ENCODE measurements around the gene PDK2.
A peak's percentile ranks its signal among the peaks of the same experiment; 100 is the strongest.

PDK2 gene

DNA sequence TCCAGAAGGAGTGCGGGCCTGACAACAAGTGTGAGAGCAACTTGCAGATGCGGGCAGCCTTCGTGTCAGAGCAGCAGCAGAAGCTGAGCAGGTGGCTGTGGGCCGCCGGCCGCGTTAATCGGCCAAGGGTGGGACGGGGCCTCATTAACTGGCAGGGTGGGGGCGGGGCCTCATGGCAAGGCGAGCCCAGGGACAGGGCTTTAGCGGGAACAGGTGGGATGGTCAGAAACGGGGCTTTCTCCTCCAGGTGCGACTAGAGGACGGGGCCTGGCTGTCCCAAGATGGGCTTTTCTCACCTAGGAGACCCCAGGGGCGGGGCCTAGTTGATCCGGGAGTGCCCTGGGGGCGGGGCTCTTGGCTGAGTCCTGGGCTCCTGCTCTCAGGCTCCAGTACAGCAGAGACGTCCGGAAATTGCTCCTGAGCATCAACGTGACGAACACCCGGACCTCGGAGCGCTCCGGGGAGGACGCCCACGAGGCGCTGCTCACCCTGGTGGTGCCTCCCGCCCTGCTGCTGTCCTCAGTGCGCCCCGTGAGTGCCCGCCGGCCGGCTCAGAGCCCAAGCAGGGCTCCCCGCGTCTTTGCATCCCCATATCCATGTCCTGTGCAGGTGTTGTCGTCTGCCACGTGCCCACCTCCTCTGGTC is 18.4 kb upstream of the PDK2 start:
- DNase-seq, result no peak
- CTCF ChIA-PET, result interaction anchor here (1.5 to 3.6 kb wide), 3 partner anchors 10 to 51 kb away, joined by 4 to 11 read pairs (median 9); no protein-coding TSS in a partner anchor
- no peaks in the 10 kb centered on the region for H3K9me3 ChIP-seq (ENCODE audit: control extremely low read depth in 1 of 5, control insufficient read depth in 4 of 5, insufficient read depth in 2 of 5, low read depth in 1 of 5, low read length in 4 of 5)
- POLR2A ChIA-PET, result no interaction called here
- H3K27ac ChIP-seq (ENCODE audit: insufficient read depth in 1 of 2, low read depth in 1 of 2, low read length in 2 of 2, poor library complexity in 1 of 2, severe bottlenecking in 2 of 2), result no peak overlapping the region
- H3K27me3 ChIP-seq (replicated peaks in 2 of 5; ENCODE audit: control insufficient read depth in 4 of 5, insufficient read depth in 5 of 5, low read length in 4 of 5), result peaks cover 0 to 17% (median 0%) of the 10 kb centered on the region in 5 experiments
- 89% methylated on average over 37 of the region's 39 CpGs for WGBS (ENCODE audit: insufficient coverage)
- peaks cover 0 to 2% (median 0%) of the 10 kb centered on the region in 4 experiments for H3K36me3 ChIP-seq (ENCODE audit: control insufficient read depth in 4 of 4, insufficient read depth in 4 of 4, low read length in 3 of 4)
- H3K4me1 ChIP-seq (ENCODE audit: control extremely low read depth in 1 of 4, control insufficient read depth in 4 of 4, insufficient read depth in 4 of 4, low read length in 3 of 4), result no peaks in the 10 kb centered on the region
- no peak overlapping the region for H3K4me3 ChIP-seq (ENCODE audit: control insufficient read depth in 1 of 7, extremely low read depth in 1 of 7, insufficient read depth in 4 of 7, low read depth in 2 of 7, low read length in 6 of 7)

DNA sequence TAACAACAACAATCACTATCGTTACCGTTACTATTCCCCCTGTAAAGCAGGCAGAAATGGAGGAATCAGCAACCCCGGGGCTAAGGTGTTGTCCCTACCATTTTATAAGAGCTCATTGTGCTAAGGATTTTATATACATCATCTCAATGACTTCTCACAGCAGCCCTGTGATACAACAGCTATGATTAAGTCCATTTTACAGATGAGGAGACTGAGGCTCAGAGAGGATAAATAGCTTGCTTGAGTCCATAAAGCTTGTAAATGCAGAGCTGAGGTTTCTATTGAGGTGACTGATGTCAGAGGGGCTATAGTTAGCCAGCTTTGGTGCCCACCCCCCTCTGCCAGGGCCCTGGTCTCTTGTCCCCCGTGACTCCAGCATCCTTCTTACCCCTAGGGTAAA is 16.7 kb upstream of the PDK2 start:
- DNase-seq, result no peak
- Histone ChIP-seq H3K36me3 (ENCODE audit: control insufficient read depth in 4 of 4, insufficient read depth in 4 of 4, low read length in 3 of 4) (no peaks in the 10 kb centered on the region), H3K4me1 (ENCODE audit: control extremely low read depth in 1 of 4, control insufficient read depth in 4 of 4, insufficient read depth in 4 of 4, low read length in 3 of 4) (no peaks in the 10 kb centered on the region), H3K4me3 (ENCODE audit: control insufficient read depth in 1 of 7, extremely low read depth in 1 of 7, insufficient read depth in 4 of 7, low read depth in 2 of 7, low read length in 6 of 7) (no peak overlapping the region), H3K27me3 (replicated peaks in 2 of 5; ENCODE audit: control insufficient read depth in 4 of 5, insufficient read depth in 5 of 5, low read length in 4 of 5) (peaks cover 0 to 17% (median 0%) of the 10 kb centered on the region in 5 experiments), H3K27ac (ENCODE audit: insufficient read depth in 1 of 2, low read depth in 1 of 2, low read length in 2 of 2, poor library complexity in 1 of 2, severe bottlenecking in 2 of 2) (no peak overlapping the region), H3K9me3 (ENCODE audit: control extremely low read depth in 1 of 5, control insufficient read depth in 4 of 5, insufficient read depth in 2 of 5, low read depth in 1 of 5, low read length in 4 of 5) (no peaks in the 10 kb centered on the region)
- ChIA-PET CTCF (interaction anchor here (0.7 to 3.6 kb wide), 7 partner anchors 9 to 53 kb away, joined by 3 to 11 read pairs (median 4); no protein-coding TSS in a partner anchor), POLR2A (no interaction called here)
- WGBS (ENCODE audit: insufficient coverage), result 100% methylated on average over 2 of the region's 4 CpGs

DNA sequence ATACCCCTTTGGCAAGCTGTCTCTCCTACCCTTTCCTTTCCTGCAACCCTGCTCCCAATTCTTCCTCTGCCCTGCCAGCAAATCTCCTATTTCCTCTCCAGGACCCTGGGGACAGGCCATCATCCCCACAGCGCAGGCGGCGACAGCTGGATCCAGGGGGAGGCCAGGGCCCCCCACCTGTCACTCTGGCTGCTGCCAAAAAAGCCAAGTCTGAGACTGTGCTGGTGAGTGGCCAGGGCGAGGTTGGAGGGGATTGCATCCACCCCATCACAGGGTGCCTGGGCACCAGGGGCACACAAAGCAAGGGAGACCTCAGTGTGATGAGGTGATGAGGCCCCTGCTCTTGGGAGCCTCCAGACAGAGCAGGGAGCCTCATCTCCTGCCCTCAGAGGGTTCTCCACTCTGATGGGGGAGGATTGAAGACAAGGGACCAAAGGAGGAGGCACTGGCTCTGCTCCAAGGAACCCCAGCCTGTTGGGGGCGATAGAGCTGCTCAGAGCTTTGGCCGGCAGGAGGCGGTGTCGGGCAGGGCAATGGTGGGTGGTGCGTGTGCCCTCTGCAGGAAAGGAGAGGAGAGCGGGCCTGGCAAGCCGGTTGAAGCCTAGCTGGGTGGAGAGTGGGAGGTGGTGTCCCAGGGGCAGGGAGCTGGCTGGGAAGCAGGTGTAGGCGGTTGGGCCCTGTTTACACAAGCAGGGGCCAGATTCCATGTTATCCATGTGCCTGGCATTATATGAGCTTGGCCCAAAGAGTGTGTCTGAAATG is 15.6 kb upstream of the PDK2 start:
- no peak overlapping the region for H3K27ac ChIP-seq (ENCODE audit: insufficient read depth in 1 of 2, low read depth in 1 of 2, low read length in 2 of 2, poor library complexity in 1 of 2, severe bottlenecking in 2 of 2)
- DNase-seq, result peak; percentile 44 to 45 (median 45)
- POLR2A ChIA-PET, result interaction anchor here (1.6 kb wide), 1 partner anchor 11 kb away, joined by 3 read pairs; no protein-coding TSS in a partner anchor
- no peaks in the 10 kb centered on the region for H3K4me1 ChIP-seq (ENCODE audit: control extremely low read depth in 1 of 4, control insufficient read depth in 4 of 4, insufficient read depth in 4 of 4, low read length in 3 of 4)
- WGBS (ENCODE audit: insufficient coverage), result 90% methylated on average over 10 of the region's 12 CpGs
- CTCF ChIA-PET, result interaction anchor here (0.7 to 3.6 kb wide), 6 partner anchors 8 to 78 kb away, joined by 3 to 11 read pairs (median 4); partner anchors contain the start of gene ITGA3
- no peaks in the 10 kb centered on the region for H3K36me3 ChIP-seq (ENCODE audit: control insufficient read depth in 4 of 4, insufficient read depth in 4 of 4, low read length in 3 of 4)
- no peak overlapping the region for H3K4me3 ChIP-seq (ENCODE audit: control insufficient read depth in 1 of 7, extremely low read depth in 1 of 7, insufficient read depth in 4 of 7, low read depth in 2 of 7, low read length in 6 of 7)
- H3K27me3 ChIP-seq (replicated peaks in 2 of 5; ENCODE audit: control insufficient read depth in 4 of 5, insufficient read depth in 5 of 5, low read length in 4 of 5), result peaks cover 0 to 17% (median 0%) of the 10 kb centered on the region in 5 experiments
- H3K9me3 ChIP-seq (ENCODE audit: control extremely low read depth in 1 of 5, control insufficient read depth in 4 of 5, insufficient read depth in 2 of 5, low read depth in 1 of 5, low read length in 4 of 5), result no peaks in the 10 kb centered on the region

DNA sequence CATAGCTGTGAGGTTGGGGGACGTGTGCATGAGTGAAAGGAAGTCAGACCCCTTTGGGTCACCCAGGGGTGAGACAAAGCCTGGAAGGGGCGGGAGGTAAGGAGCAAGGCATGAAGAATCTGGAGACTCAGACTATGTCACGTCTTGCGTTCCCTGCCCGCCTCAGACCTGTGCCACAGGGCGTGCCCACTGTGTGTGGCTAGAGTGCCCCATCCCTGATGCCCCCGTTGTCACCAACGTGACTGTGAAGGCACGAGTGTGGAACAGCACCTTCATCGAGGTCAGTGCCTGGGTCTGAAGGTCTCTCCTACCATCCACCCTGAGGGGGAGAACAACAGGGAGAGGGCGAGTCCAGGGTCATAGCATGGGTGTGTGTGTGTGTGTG is 15.1 kb upstream of the PDK2 start:
- 98% methylated on average over 8 of the region's 11 CpGs for WGBS (ENCODE audit: insufficient coverage)
- ChIA-PET POLR2A (interaction anchor here (1.6 kb wide), 1 partner anchor 12 kb away, joined by 3 read pairs; no protein-coding TSS in a partner anchor), CTCF (interaction anchor here (0.7 to 3.6 kb wide), 5 partner anchors 7 to 79 kb away, joined by 3 to 11 read pairs (median 4); partner anchors contain the start of gene ITGA3)
- Histone ChIP-seq H3K27ac (ENCODE audit: insufficient read depth in 1 of 2, low read depth in 1 of 2, low read length in 2 of 2, poor library complexity in 1 of 2, severe bottlenecking in 2 of 2) (no peak overlapping the region), H3K4me1 (ENCODE audit: control extremely low read depth in 1 of 4, control insufficient read depth in 4 of 4, insufficient read depth in 4 of 4, low read length in 3 of 4) (no peaks in the 10 kb centered on the region), H3K9me3 (ENCODE audit: control extremely low read depth in 1 of 5, control insufficient read depth in 4 of 5, insufficient read depth in 2 of 5, low read depth in 1 of 5, low read length in 4 of 5) (no peaks in the 10 kb centered on the region), H3K4me3 (ENCODE audit: control insufficient read depth in 1 of 7, extremely low read depth in 1 of 7, insufficient read depth in 4 of 7, low read depth in 2 of 7, low read length in 6 of 7) (no peak overlapping the region), H3K27me3 (replicated peaks in 2 of 5; ENCODE audit: control insufficient read depth in 4 of 5, insufficient read depth in 5 of 5, low read length in 4 of 5) (peaks cover 0 to 17% (median 0%) of the 10 kb centered on the region in 5 experiments), H3K36me3 (ENCODE audit: control insufficient read depth in 4 of 4, insufficient read depth in 4 of 4, low read length in 3 of 4) (no peaks in the 10 kb centered on the region)
- no peak for DNase-seq

DNA sequence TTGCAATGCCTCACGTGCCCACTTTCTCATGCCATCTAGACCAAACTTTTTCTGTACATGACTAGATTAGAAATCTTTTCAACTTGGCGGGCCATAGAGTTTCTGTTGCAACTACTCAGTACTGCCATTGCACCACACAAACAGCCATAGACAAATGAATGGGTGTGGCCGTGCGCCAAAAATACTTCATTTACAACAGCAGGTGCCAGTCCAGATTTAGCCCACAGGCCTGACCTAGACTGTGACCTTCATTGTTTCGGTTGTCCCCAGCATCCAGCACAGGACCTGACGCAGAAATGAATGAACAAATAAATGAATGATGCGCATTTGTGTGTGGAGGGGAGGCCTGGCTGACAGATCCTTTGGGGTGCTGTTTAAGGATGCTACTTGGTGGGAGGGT is 14.3 kb upstream of the PDK2 start:
- ChIA-PET CTCF (interaction anchor here (1.2 kb wide), 1 partner anchor 49 kb away, joined by 4 read pairs; no protein-coding TSS in a partner anchor), POLR2A (interaction anchor here (1.6 kb wide), 1 partner anchor 13 kb away, joined by 3 read pairs; no protein-coding TSS in a partner anchor)
- Histone ChIP-seq H3K27ac (ENCODE audit: insufficient read depth in 1 of 2, low read depth in 1 of 2, low read length in 2 of 2, poor library complexity in 1 of 2, severe bottlenecking in 2 of 2) (no peak overlapping the region), H3K4me1 (ENCODE audit: control extremely low read depth in 1 of 4, control insufficient read depth in 4 of 4, insufficient read depth in 4 of 4, low read length in 3 of 4) (no peaks in the 10 kb centered on the region), H3K9me3 (ENCODE audit: control extremely low read depth in 1 of 5, control insufficient read depth in 4 of 5, insufficient read depth in 2 of 5, low read depth in 1 of 5, low read length in 4 of 5) (no peaks in the 10 kb centered on the region), H3K4me3 (ENCODE audit: control insufficient read depth in 1 of 7, extremely low read depth in 1 of 7, insufficient read depth in 4 of 7, low read depth in 2 of 7, low read length in 6 of 7) (no peak overlapping the region), H3K27me3 (replicated peaks in 2 of 5; ENCODE audit: control insufficient read depth in 4 of 5, insufficient read depth in 5 of 5, low read length in 4 of 5) (peaks cover 0 to 13% (median 0%) of the 10 kb centered on the region in 5 experiments), H3K36me3 (ENCODE audit: control insufficient read depth in 4 of 4, insufficient read depth in 4 of 4, low read length in 3 of 4) (no peaks in the 10 kb centered on the region)
- no peak for DNase-seq
- 91% methylated on average over 7 of the region's 7 CpGs for WGBS (ENCODE audit: insufficient coverage)

DNA sequence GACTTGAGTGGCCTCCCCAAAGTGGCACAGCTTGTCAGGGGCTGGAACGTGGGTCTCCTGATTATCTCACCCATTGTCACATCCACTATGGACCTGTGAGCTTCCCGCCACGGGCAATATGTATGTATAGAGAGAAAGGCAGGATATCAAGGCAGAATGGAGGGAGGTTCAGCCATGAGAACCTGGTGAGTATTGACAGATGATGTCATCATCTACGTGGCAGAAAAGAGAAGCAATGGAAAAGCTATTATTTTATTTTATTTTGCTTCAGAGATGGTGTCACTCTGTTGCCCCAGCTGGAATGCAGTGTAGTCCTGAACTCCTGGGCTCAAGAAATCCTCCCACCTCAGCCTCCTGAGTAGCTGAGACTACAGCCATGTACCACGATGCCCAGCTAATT is 13.4 kb upstream of the PDK2 start:
- H3K27ac ChIP-seq (ENCODE audit: insufficient read depth in 1 of 2, low read depth in 1 of 2, low read length in 2 of 2, poor library complexity in 1 of 2, severe bottlenecking in 2 of 2), result no peak overlapping the region
- 100% methylated on average over 2 of the region's 5 CpGs for WGBS (ENCODE audit: insufficient coverage)
- H3K27me3 ChIP-seq (replicated peaks in 2 of 5; ENCODE audit: control insufficient read depth in 4 of 5, insufficient read depth in 5 of 5, low read length in 4 of 5), result peaks cover 0 to 12% (median 0%) of the 10 kb centered on the region in 5 experiments
- no peak for DNase-seq
- POLR2A ChIA-PET, result no interaction called here
- no peaks in the 10 kb centered on the region for H3K4me1 ChIP-seq (ENCODE audit: control extremely low read depth in 1 of 4, control insufficient read depth in 4 of 4, insufficient read depth in 4 of 4, low read length in 3 of 4)
- H3K36me3 ChIP-seq (ENCODE audit: control insufficient read depth in 4 of 4, insufficient read depth in 4 of 4, low read length in 3 of 4), result no peaks in the 10 kb centered on the region
- H3K9me3 ChIP-seq (ENCODE audit: control extremely low read depth in 1 of 5, control insufficient read depth in 4 of 5, insufficient read depth in 2 of 5, low read depth in 1 of 5, low read length in 4 of 5), result no peaks in the 10 kb centered on the region
- H3K4me3 ChIP-seq (ENCODE audit: control insufficient read depth in 1 of 7, extremely low read depth in 1 of 7, insufficient read depth in 4 of 7, low read depth in 2 of 7, low read length in 6 of 7), result no peak overlapping the region
- CTCF ChIA-PET, result interaction anchor here (0.9 to 1.7 kb wide), 5 partner anchors 8 to 55 kb away, joined by 3 to 6 read pairs (median 3); no protein-coding TSS in a partner anchor

All from common myeloid progenitor, CD34-positive (primary cell).